OCI-LY1 (cell line): ENCODE measurements around the gene NSF.

Experiments used
- H2AFZ ChIP-seq: fragments of 200-600 bp; sonication (generic), shearing (Covaris generic); 2 replicates; pipeline ENCODE4 v1.6.0; 2014; ENCODE audit warnings: antibody characterized with exemption, mild to moderate bottlenecking, low read length
- H3F3A ChIP-seq: fragments of 200-600 bp; sonication (generic), shearing (Covaris generic); 2 replicates; pipeline ENCODE4 v1.6.0; 2014; ENCODE audit warnings: mild to moderate bottlenecking, antibody characterized with exemption, low read length, moderate library complexity; ENCODE audit not compliant: insufficient read depth
- H3K27ac ChIP-seq: fragments of 200-600 bp; sonication (generic); 2 replicates; pipeline ENCODE4 v1.5.1; 2014; ENCODE audit warnings: low read length, mixed run types, mild to moderate bottlenecking, low read depth; ENCODE audit not compliant: poor library complexity, severe bottlenecking
- H3K27me3 ChIP-seq: fragments of 200-600 bp; sonication (generic); 2 replicates; pipeline ENCODE4 v1.6.0; 2014; ENCODE audit warnings: antibody characterized with exemption, mild to moderate bottlenecking, low read length, moderate library complexity; ENCODE audit not compliant: insufficient read depth
- H3K36me3 ChIP-seq: fragments of 200-600 bp; sonication (generic); 2 replicates; pipeline ENCODE4 v1.6.1; 2014; ENCODE audit warnings: mild to moderate bottlenecking, antibody characterized with exemption, low read length, moderate library complexity, mixed read lengths; ENCODE audit not compliant: insufficient read depth
- H3K4me1 ChIP-seq: fragments of 200-600 bp; sonication (generic); 2 replicates; pipeline ENCODE4 v1.5.1; 2014; ENCODE audit warnings: mild to moderate bottlenecking, low read length, moderate library complexity; ENCODE audit not compliant: insufficient read depth, severe bottlenecking
- H3K4me2 ChIP-seq: fragments of 200-600 bp; sonication (generic), shearing (Covaris generic); 2 replicates; pipeline ENCODE4 v1.6.1; 2014; ENCODE audit warnings: low read length
- H3K4me3 ChIP-seq: fragments of 200-600 bp; sonication (generic); 2 replicates; pipeline ENCODE4 v1.5.1; 2014; ENCODE audit warnings: low read length, low read depth, mild to moderate bottlenecking, mixed read lengths; ENCODE audit not compliant: poor library complexity, severe bottlenecking
- H3K79me2 ChIP-seq: fragments of 200-600 bp; shearing (Covaris generic); 2 replicates; pipeline ENCODE4 v1.6.1; 2016; ENCODE audit warnings: mixed run types, low read length, mixed read lengths; ENCODE audit not compliant: insufficient read depth
- H3K9ac ChIP-seq: fragments of 200-600 bp; sonication (generic), shearing (Covaris generic); 2 replicates; pipeline ENCODE4 v1.6.1; 2014; ENCODE audit warnings: mild to moderate bottlenecking, low read length, mixed read lengths
- H3K9me2 ChIP-seq: fragments of 200-600 bp; sonication (generic), shearing (Covaris generic); 2 replicates; pipeline ENCODE4 v1.6.1; 2014; ENCODE audit warnings: low read depth, mild to moderate bottlenecking, low read length, mixed read lengths
- H3K9me3 ChIP-seq: fragments of 200-600 bp; shearing (Covaris generic); 2 replicates; pipeline ENCODE4 v1.6.1; 2014; ENCODE audit warnings: low read length, mixed read lengths
- H4K20me1 ChIP-seq: fragments of 200-600 bp; sonication (generic), shearing (Covaris generic); 2 replicates; pipeline ENCODE4 v1.6.0; 2016; ENCODE audit warnings: mild to moderate bottlenecking, low read length; ENCODE audit not compliant: insufficient read depth
- CTCF ChIP-seq: fragments of 200-600 bp; sonication (generic), shearing (Covaris generic); IDR thresholded peaks from 2 replicates; pipeline ENCODE4 v1.5.1; 2017; ENCODE audit warnings: mild to moderate bottlenecking, antibody characterized with exemption, low read length, moderate library complexity, mixed read lengths
- EZH2 ChIP-seq: fragments of 200-600 bp; sonication (generic), shearing (Covaris generic); IDR thresholded peaks from 2 replicates; pipeline ENCODE4 v1.8.0; 2017; ENCODE audit warnings: borderline replicate concordance, mixed run types, mild to moderate bottlenecking, antibody characterized with exemption, low read length, moderate library complexity, mixed read lengths

Gene NSF

DNA sequence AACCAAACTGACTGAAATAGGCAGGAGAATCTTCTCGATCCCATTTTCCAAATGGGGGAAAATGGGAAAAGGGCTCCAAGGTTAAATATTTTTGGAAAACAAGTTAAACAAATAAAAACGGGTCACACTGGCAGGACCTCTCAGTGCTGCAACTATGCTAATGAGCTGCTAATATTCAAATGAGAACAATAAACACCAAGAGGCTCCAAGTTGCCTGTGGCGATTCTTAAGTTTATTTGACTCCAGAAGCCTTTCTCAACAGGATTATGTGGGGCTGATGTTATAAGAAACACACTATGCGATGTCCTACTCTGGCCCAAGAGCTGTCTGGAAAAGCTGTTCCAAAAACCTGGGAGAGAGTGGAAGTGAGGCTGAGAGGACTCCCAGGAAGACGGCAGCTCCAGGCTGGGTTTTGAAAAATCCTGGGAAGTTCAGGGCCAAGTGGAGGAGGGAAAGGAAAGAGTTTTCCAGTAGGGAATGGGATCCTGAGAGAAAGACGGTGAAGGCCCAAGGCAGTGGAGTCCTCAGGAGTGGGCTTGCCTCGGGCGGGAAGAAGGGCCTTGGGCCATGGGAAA lies 206.6 kb downstream of the NSF start:
- H3F3A ChIP-seq, result no peaks in the 10 kb centered on the region
- no peaks in the 10 kb centered on the region for H4K20me1 ChIP-seq
- H3K4me3 ChIP-seq, result no peak overlapping the region
- H3K79me2 ChIP-seq, result no peaks in the 10 kb centered on the region
- H3K9me2 ChIP-seq, result no peaks in the 10 kb centered on the region
- TF ChIP-seq CTCF (no peak), EZH2 (no peak)
- no peak overlapping the region for H3K9ac ChIP-seq
- peaks cover 12% of the 10 kb centered on the region; the same call in 1 of the 2 replicates for H3K27me3 ChIP-seq
- H3K9me3 ChIP-seq, result no peaks in the 10 kb centered on the region
- H3K36me3 ChIP-seq, result no peaks in the 10 kb centered on the region
- H3K4me1 ChIP-seq, result no peaks in the 10 kb centered on the region
- no peak overlapping the region for H3K27ac ChIP-seq
- no peak overlapping the region for H3K4me2 ChIP-seq
- H2AFZ ChIP-seq, result no peak overlapping the region

DNA sequence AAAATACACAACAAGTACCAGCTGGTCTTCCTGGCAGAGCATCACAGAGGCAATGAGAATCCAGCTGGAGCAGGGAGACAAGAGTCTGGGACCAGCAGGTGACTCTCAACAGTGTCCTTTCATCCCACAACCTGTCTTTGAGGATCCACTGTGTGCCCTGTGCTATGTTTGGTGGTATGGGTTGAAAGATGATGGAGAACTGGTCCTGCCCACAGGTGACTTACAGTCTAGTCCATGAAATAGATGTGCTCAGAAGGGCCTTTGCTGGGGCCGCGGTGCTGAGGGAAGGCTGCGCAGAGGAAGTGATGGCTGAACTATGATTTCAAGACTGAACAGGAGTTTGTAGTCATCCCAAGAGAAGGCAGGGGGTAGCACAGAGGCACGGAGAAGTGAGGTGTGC lies 210.1 kb downstream of the NSF start:
- H3K27ac ChIP-seq, result no peak overlapping the region
- no peaks in the 10 kb centered on the region for H3K36me3 ChIP-seq

DNA sequence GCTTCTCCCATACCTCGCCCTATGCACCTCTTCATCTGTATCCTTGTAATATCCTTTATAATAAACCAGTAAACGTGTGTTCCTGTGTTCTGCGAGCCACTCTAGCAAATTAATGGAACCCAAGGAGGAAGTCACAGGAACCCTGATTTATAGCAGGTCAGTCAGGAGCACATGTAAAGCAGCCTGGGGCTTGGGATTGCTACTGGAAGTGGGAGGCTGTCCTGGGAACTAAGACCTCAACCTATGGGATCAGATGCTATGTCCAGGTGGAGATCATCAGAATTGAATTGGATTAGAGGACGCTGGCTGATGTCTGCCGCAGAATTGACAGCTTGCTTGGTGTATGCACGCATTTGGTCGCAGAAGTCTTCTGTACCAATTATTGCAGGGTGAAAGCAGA lies 212.3 kb downstream of the NSF start:
- Histone ChIP-seq H3K4me1 (no peaks in the 10 kb centered on the region), H4K20me1 (no peaks in the 10 kb centered on the region)

More for the DNA sequence above, 210.1 kb downstream of the NSF start:
- Histone ChIP-seq H3F3A (no peaks in the 10 kb centered on the region), H3K4me3 (no peak overlapping the region), H3K9ac (no peak overlapping the region), H3K9me2 (no peaks in the 10 kb centered on the region), H4K20me1 (no peaks in the 10 kb centered on the region), H3K4me2 (no peak overlapping the region), H3K79me2 (no peaks in the 10 kb centered on the region), H3K27me3 (0 out of 2 replicates have a peak, but pooled peaks cover 7% of the 10 kb centered on the region), H3K9me3 (no peaks in the 10 kb centered on the region), H2AFZ (no peak overlapping the region), H3K4me1 (no peaks in the 10 kb centered on the region)
- TF ChIP-seq CTCF (no peak), EZH2 (no peak)

More for the DNA sequence above, 212.3 kb downstream of the NSF start:
- no peaks in the 10 kb centered on the region for H3K79me2 ChIP-seq
- H3K27ac ChIP-seq, result no peak overlapping the region
- no peaks in the 10 kb centered on the region for H3K9me3 ChIP-seq
- no peaks in the 10 kb centered on the region for H3F3A ChIP-seq
- no peak overlapping the region for H3K4me2 ChIP-seq
- TF ChIP-seq CTCF, result no peak
- no peak for TF ChIP-seq EZH2
- no peak overlapping the region for H2AFZ ChIP-seq
- H3K4me3 ChIP-seq, result no peak overlapping the region
- no peaks in the 10 kb centered on the region for H3K36me3 ChIP-seq
- no peaks in the 10 kb centered on the region for H3K27me3 ChIP-seq
- H3K9ac ChIP-seq, result no peak overlapping the region
- H3K9me2 ChIP-seq, result no peaks in the 10 kb centered on the region
